ENCODE results near the gene PRLR. TPM values are rescaled to one million over a fixed set of nuclear protein-coding genes. Genes with fewer than 3 reads are reported as not detected.

PRLR gene
- total and polyA plus RNA-seq, 2 of the 13 experiments (the other 11 are each of a cell fraction or from before 2014, with no cell fraction given) = 12.2 to 13.3 TPM

DNA sequence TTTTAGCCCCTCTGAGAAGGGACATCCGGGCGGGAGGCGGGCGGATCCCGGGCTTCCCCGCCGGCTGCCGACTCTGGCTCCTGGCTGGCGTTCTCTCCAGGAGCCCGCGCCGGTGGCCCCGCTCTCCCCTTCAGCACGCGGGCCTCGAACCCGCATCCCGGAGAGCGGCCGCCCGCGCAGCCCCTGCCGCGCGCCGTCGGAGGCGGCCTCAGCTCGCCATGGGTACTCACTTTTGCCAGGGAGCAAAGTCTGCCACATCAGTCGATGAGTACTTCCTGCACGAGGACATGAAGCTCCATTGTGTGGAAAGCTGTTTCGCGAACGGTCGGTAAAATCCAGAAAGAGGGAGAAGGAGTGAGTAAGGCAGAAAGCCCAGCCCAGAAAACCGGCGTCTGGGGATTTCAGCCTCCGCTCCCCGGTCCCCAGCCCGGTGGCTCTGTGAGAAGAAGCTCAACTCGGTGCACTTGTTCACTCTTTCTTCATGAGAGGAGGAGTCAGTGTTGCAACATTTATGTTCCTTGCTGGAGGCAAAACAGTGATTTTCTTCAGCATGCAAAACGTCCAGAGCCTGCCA lies at the start of gene PRLR (continued):
- TF ChIP-seq ZBTB26 (CRISPR knock-in tag; IDR thresholded peaks at IDR 0.05; ENCODE audit: borderline replicate concordance) = peak; percentile 98
- TF ChIP-seq, protein P1, sequence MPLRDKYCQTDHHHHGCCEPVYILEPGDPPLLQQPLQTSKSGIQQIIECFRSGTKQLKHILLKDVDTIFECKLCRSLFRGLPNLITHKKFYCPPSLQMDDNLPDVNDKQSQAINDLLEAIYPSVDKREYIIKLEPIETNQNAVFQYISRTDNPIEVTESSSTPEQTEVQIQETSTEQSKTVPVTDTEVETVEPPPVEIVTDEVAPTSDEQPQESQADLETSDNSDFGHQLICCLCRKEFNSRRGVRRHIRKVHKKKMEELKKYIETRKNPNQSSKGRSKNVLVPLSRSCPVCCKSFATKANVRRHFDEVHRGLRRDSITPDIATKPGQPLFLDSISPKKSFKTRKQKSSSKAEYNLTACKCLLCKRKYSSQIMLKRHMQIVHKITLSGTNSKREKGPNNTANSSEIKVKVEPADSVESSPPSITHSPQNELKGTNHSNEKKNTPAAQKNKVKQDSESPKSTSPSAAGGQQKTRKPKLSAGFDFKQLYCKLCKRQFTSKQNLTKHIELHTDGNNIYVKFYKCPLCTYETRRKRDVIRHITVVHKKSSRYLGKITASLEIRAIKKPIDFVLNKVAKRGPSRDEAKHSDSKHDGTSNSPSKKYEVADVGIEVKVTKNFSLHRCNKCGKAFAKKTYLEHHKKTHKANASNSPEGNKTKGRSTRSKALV (CRISPR knock-in tag; IDR thresholded peaks at IDR 0.05) = peak; percentile 50; the same call in 1 of the 2 replicates
- no peak for TF ChIP-seq ZNF10 (CRISPR knock-in tag; IDR thresholded peaks at IDR 0.05; ENCODE audit: borderline replicate concordance, low read depth)
- TF ChIP-seq, protein P2, sequence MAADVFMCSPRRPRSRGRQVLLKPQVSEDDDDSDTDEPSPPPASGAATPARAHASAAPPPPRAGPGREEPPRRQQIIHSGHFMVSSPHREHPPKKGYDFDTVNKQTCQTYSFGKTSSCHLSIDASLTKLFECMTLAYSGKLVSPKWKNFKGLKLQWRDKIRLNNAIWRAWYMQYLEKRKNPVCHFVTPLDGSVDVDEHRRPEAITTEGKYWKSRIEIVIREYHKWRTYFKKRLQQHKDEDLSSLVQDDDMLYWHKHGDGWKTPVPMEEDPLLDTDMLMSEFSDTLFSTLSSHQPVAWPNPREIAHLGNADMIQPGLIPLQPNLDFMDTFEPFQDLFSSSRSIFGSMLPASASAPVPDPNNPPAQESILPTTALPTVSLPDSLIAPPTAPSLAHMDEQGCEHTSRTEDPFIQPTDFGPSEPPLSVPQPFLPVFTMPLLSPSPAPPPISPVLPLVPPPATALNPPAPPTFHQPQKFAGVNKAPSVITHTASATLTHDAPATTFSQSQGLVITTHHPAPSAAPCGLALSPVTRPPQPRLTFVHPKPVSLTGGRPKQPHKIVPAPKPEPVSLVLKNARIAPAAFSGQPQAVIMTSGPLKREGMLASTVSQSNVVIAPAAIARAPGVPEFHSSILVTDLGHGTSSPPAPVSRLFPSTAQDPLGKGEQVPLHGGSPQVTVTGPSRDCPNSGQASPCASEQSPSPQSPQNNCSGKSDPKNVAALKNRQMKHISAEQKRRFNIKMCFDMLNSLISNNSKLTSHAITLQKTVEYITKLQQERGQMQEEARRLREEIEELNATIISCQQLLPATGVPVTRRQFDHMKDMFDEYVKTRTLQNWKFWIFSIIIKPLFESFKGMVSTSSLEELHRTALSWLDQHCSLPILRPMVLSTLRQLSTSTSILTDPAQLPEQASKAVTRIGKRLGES (CRISPR knock-in tag; IDR thresholded peaks at IDR 0.05; ENCODE audit: borderline replicate concordance) = no peak
- TF ChIP-seq, protein P3, sequence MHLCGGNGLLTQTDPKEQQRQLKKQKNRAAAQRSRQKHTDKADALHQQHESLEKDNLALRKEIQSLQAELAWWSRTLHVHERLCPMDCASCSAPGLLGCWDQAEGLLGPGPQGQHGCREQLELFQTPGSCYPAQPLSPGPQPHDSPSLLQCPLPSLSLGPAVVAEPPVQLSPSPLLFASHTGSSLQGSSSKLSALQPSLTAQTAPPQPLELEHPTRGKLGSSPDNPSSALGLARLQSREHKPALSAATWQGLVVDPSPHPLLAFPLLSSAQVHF (CRISPR knock-in tag; IDR thresholded peaks at IDR 0.05) = no peak
- no peak for TF ChIP-seq ZNF18 (CRISPR knock-in tag; IDR thresholded peaks at IDR 0.05; ENCODE audit: insufficient replicate concordance)
- TF ChIP-seq ZNF275 (CRISPR knock-in tag; IDR thresholded peaks at IDR 0.05; ENCODE audit: borderline replicate concordance) = no peak
- no peak for TF ChIP-seq ASH2L (IDR thresholded peaks at IDR 0.05; ENCODE audit: insufficient read length, low read depth, low read length)
- TF ChIP-seq ATF7 (IDR thresholded peaks at IDR 0.05) = no peak
- TF ChIP-seq ATF7 (CRISPR knock-in tag; IDR thresholded peaks at IDR 0.05) = no peak
- no peak for TF ChIP-seq ZNF619 (CRISPR knock-in tag; IDR thresholded peaks at IDR 0.05)
- no peak for TF ChIP-seq ZFP1 (CRISPR knock-in tag; IDR thresholded peaks at IDR 0.05)
- no peak for TF ChIP-seq ATF1 (CRISPR knock-in tag; IDR thresholded peaks at IDR 0.05)
- no peak for TF ChIP-seq ZNF589 (CRISPR knock-in tag; conservative IDR thresholded peaks at IDR 0.05)
